Pulmonary artery endothelial cell (primary cell): Measurements from ENCODE around the gene ROCK2. TPM values are rescaled to one million over a fixed set of nuclear protein-coding genes. Genes with fewer than 3 reads are reported as not detected.

ENCODE experiments used
- DNase-seq: peaks from one replicate; pipeline ENCODE4 v3.0.0-alpha.2; 2011; ENCODE audit warnings: low read depth, low spot score
- total RNA-seq: library from RNA; depleted of rRNA; stranded (reverse); fragments of >200 nt; gene quantifications from 2 replicates; pipeline ENCODE4 v1.2.3, GENCODE V29; 2014

ROCK2 gene
- total RNA-seq, 1 donor from 2014 or later = 53.4 TPM

GRCh38 chr2:11367170-11367730 is 22.8 kb upstream of the ROCK2 start:
- DNase-seq = no peak

GRCh38 chr2:11366326-11366741 is 21.9 kb upstream of the ROCK2 start:
- DNase-seq = no peak

GRCh38 chr2:11365096-11365879 is 20.9 kb upstream of the ROCK2 start:
- no peak for DNase-seq

GRCh38 chr2:11364565-11364887 is 20.1 kb upstream of the ROCK2 start:
- DNase-seq = no peak

GRCh38 chr2:11363868-11364564 is 19.6 kb upstream of the ROCK2 start:
- no peak for DNase-seq

- DNase-seq = no peak
Observed at GRCh38 chr2:11359865-11360264, 15.4 kb upstream of the ROCK2 start.

- no peak for DNase-seq
Observed at GRCh38 chr2:11357428-11357972, 13.1 kb upstream of the ROCK2 start.

GRCh38 chr2:11356764-11357163 is 12.3 kb upstream of the ROCK2 start:
- no peak for DNase-seq

- DNase-seq = no peak
Observed at GRCh38 chr2:11355194-11356053, 11.0 kb upstream of the ROCK2 start.

- DNase-seq = no peak
Observed at GRCh38 chr2:11354363-11355154, 10.1 kb upstream of the ROCK2 start.

GRCh38 chr2:11352781-11353537 is 8.5 kb upstream of the ROCK2 start:
- DNase-seq = no peak

GRCh38 chr2:11348209-11348749 is 3.8 kb upstream of the ROCK2 start:
- no peak for DNase-seq

GRCh38 chr2:11347403-11347959 is 3.0 kb upstream of the ROCK2 start:
- DNase-seq = no peak

GRCh38 chr2:11346023-11346482 is 1.6 kb upstream of the ROCK2 start:
- no peak for DNase-seq

GRCh38 chr2:11344956-11345677 is 681 bp upstream of the ROCK2 start:
- peak; percentile 41 for DNase-seq

- no peak for DNase-seq
Observed at GRCh38 chr2:11343650-11344341, 640 bp downstream of the ROCK2 start.

GRCh38 chr2:11343368-11343649 is 1.1 kb downstream of the ROCK2 start:
- no peak for DNase-seq
